ENCODE measurements around the gene LINS1. TPM values are rescaled to one million over a fixed set of nuclear protein-coding genes. Genes with fewer than 3 reads are reported as not detected.

Gene LINS1
- polyA plus RNA-seq, 1 donor from 2014 or later, result 21.4 TPM

DNA sequence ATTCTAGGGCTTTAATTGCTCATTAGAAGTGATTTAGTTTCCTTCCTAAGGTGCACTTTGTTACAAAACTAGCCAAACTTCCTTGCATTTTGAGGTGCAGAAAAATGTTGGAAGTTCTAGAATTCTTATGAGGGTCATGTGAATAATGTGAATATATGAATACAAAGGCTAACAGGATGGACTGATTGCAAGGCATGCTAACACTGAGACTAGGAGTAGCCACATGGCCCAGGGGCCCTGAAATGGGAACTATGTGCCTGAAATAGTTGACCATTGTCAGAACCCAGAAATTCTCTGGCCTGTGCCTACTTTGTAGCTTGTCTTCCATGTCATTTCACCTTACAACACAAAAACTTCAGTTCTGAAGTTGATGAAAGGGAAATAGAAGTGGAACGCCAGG is 11.2 kb upstream of the LINS1 start:
- no peaks in the 10 kb centered on the region for H3F3A ChIP-seq (ENCODE audit: insufficient read depth, low read length, poor library complexity, severe bottlenecking)
- no peaks in the 10 kb centered on the region for H3K9me3 ChIP-seq (ENCODE audit: low read length)
- no peak overlapping the region for H3K27ac ChIP-seq (ENCODE audit: low read length)
- no peaks in the 10 kb centered on the region for H3K79me2 ChIP-seq (replicated peaks; ENCODE audit: insufficient read depth, low read length)
- TF ChIP-seq RAD21 (conservative IDR thresholded peaks at IDR 0.05), result no peak
- no peak for TF ChIP-seq EP300 (conservative IDR thresholded peaks at IDR 0.05; ENCODE audit: poor library complexity, severe bottlenecking)
- TF ChIP-seq MXI1 (conservative IDR thresholded peaks at IDR 0.05; ENCODE audit: poor library complexity, severe bottlenecking), result no peak
- no peak for TF ChIP-seq POLR2AphosphoS5 (IDR thresholded peaks at IDR 0.05)
- TF ChIP-seq, protein P1, sequence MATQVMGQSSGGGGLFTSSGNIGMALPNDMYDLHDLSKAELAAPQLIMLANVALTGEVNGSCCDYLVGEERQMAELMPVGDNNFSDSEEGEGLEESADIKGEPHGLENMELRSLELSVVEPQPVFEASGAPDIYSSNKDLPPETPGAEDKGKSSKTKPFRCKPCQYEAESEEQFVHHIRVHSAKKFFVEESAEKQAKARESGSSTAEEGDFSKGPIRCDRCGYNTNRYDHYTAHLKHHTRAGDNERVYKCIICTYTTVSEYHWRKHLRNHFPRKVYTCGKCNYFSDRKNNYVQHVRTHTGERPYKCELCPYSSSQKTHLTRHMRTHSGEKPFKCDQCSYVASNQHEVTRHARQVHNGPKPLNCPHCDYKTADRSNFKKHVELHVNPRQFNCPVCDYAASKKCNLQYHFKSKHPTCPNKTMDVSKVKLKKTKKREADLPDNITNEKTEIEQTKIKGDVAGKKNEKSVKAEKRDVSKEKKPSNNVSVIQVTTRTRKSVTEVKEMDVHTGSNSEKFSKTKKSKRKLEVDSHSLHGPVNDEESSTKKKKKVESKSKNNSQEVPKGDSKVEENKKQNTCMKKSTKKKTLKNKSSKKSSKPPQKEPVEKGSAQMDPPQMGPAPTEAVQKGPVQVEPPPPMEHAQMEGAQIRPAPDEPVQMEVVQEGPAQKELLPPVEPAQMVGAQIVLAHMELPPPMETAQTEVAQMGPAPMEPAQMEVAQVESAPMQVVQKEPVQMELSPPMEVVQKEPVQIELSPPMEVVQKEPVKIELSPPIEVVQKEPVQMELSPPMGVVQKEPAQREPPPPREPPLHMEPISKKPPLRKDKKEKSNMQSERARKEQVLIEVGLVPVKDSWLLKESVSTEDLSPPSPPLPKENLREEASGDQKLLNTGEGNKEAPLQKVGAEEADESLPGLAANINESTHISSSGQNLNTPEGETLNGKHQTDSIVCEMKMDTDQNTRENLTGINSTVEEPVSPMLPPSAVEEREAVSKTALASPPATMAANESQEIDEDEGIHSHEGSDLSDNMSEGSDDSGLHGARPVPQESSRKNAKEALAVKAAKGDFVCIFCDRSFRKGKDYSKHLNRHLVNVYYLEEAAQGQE (IDR thresholded peaks at IDR 0.05; ENCODE audit: borderline replicate concordance), result no peak
- TF ChIP-seq TAF1 (IDR thresholded peaks at IDR 0.05; ENCODE audit: low read depth), result no peak
- H3K9ac ChIP-seq (ENCODE audit: low read length), result no peak overlapping the region
- H3K9me2 ChIP-seq (ENCODE audit: insufficient read depth, low read length), result no peaks in the 10 kb centered on the region
- no peaks in the 10 kb centered on the region for H3K27me3 ChIP-seq (ENCODE audit: insufficient read depth, low read depth, low read length)
- no peak overlapping the region for H3K4me2 ChIP-seq (ENCODE audit: low read length)
- H3K4me3 ChIP-seq (ENCODE audit: low read length), result no peak overlapping the region
- no peak overlapping the region for H2AFZ ChIP-seq (ENCODE audit: low read depth, low read length)
- no peaks in the 10 kb centered on the region for H4K20me1 ChIP-seq (ENCODE audit: insufficient read depth)
- H3K36me3 ChIP-seq (ENCODE audit: insufficient read depth, low read length), result no peaks in the 10 kb centered on the region

DNA sequence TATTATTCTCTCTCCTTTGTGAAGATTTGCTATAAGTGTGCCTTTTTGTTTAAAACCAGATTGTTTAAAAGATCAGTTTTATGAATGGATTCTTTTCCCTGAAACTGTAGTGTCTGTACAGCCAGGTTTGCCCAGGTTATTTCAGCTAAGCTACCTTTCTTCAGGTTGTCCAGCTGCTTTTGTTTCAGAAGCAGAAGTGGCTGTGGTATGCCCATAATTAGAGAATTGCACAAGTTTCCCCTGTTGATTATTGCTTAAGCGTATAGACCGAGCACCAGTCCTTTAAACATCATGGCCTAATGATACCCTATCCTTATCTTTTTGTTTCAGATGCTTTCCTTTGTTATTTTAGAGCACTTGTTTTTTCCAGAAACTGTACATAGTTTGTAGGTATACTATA is 10.6 kb upstream of the LINS1 start:
- H3K9ac ChIP-seq (ENCODE audit: low read length), result no peak overlapping the region
- no peak overlapping the region for H3K4me2 ChIP-seq (ENCODE audit: low read length)
- no peaks in the 10 kb centered on the region for H3K9me3 ChIP-seq (ENCODE audit: low read length)
- H3K27me3 ChIP-seq (ENCODE audit: insufficient read depth, low read depth, low read length), result no peaks in the 10 kb centered on the region
- H3K4me3 ChIP-seq (ENCODE audit: low read length), result no peak overlapping the region
- H3K9me2 ChIP-seq (ENCODE audit: insufficient read depth, low read length), result no peaks in the 10 kb centered on the region
- H3K27ac ChIP-seq (ENCODE audit: low read length), result no peak overlapping the region
- H2AFZ ChIP-seq (ENCODE audit: low read depth, low read length), result no peak overlapping the region
- TF ChIP-seq, protein P1 (IDR thresholded peaks at IDR 0.05; ENCODE audit: borderline replicate concordance), result no peak
- TF ChIP-seq EZH2 (IDR thresholded peaks at IDR 0.05; ENCODE audit: borderline replicate concordance, insufficient read depth, low read length, poor library complexity, severe bottlenecking), result no peak
- no peak for TF ChIP-seq EP300 (conservative IDR thresholded peaks at IDR 0.05; ENCODE audit: poor library complexity, severe bottlenecking)
- no peak for TF ChIP-seq TAF1 (IDR thresholded peaks at IDR 0.05; ENCODE audit: low read depth)
- TF ChIP-seq MXI1 (conservative IDR thresholded peaks at IDR 0.05; ENCODE audit: poor library complexity, severe bottlenecking), result no peak
- TF ChIP-seq SMC3 (conservative IDR thresholded peaks at IDR 0.05; ENCODE audit: poor library complexity), result no peak
- TF ChIP-seq, protein P2, sequence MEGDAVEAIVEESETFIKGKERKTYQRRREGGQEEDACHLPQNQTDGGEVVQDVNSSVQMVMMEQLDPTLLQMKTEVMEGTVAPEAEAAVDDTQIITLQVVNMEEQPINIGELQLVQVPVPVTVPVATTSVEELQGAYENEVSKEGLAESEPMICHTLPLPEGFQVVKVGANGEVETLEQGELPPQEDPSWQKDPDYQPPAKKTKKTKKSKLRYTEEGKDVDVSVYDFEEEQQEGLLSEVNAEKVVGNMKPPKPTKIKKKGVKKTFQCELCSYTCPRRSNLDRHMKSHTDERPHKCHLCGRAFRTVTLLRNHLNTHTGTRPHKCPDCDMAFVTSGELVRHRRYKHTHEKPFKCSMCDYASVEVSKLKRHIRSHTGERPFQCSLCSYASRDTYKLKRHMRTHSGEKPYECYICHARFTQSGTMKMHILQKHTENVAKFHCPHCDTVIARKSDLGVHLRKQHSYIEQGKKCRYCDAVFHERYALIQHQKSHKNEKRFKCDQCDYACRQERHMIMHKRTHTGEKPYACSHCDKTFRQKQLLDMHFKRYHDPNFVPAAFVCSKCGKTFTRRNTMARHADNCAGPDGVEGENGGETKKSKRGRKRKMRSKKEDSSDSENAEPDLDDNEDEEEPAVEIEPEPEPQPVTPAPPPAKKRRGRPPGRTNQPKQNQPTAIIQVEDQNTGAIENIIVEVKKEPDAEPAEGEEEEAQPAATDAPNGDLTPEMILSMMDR (IDR thresholded peaks at IDR 0.05; ENCODE audit: poor library complexity, severe bottlenecking), result no peak
- TF ChIP-seq RAD21 (conservative IDR thresholded peaks at IDR 0.05), result no peak
- no peak for TF ChIP-seq POLR2AphosphoS5 (IDR thresholded peaks at IDR 0.05)
- no peaks in the 10 kb centered on the region for H4K20me1 ChIP-seq (ENCODE audit: insufficient read depth)
- H3F3A ChIP-seq (ENCODE audit: insufficient read depth, low read length, poor library complexity, severe bottlenecking), result no peaks in the 10 kb centered on the region
- no peaks in the 10 kb centered on the region for H3K36me3 ChIP-seq (ENCODE audit: insufficient read depth, low read length)
- peaks cover under 1% of the 10 kb centered on the region for H3K79me2 ChIP-seq (replicated peaks; ENCODE audit: insufficient read depth, low read length)
